DLD1 (cell line): ENCODE data around the gene C22orf15.
"Not testable (repeated sequence)": the region's sequence is repeated elsewhere in the genome, so short reads cannot be mapped to it uniquely, and the experiment has no call there.

Experiments used
- in situ Hi-C: cut with HindIII; loops from 2 replicates; pipeline ENCODE4 v1.10.0; 2017; ENCODE audit warnings: low sequenced_read_pairs

Gene C22orf15, protein sequence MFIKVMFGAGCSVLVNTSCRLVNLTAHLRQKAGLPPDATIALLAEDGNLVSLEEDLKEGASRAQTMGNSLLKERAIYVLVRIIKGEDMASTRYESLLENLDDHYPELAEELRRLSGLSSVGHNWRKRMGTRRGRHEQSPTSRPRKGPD

DNA sequence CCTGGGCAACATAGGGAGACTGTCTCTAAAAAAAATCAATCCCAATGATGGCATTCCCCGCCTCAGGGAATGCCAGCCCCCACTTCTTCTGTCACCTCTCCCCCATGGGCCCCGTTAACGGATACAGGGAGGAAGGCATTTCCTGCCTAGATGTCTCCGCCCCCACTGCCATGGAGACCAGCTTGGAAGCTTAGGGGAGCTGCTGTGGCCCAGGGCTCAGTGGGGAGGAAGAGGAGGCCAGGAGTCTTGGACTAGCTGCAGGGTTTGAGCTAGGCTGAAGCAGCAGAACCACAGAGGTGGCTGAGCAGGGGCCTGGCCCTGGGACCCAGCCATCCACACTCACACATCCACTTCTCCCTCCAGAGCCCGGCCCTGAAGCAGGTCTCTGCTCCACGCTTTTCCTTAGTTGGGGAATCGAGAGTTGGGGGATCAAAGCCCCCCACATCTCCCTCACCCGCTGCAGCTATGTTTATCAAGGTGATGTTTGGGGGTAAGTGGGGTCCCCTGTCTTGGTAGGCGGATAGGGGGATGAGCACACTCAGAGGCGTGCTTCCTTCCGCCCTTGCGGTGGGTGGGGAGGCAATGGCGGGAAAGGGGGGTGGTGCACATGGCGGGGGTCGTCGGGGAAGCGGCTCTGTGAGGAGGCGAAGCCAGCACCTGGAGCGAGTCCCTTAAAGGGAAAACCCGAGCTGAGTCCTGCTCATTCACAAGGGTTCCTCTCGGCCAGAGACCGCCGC lies at the start of gene C22orf15:
TSS of gene C22orf15 (plus strand) at position 149 of the 737 bp plus-strand sequence. CDS start at position 466, 317 bp downstream.
- in situ Hi-C loops = no loop called here

DNA sequence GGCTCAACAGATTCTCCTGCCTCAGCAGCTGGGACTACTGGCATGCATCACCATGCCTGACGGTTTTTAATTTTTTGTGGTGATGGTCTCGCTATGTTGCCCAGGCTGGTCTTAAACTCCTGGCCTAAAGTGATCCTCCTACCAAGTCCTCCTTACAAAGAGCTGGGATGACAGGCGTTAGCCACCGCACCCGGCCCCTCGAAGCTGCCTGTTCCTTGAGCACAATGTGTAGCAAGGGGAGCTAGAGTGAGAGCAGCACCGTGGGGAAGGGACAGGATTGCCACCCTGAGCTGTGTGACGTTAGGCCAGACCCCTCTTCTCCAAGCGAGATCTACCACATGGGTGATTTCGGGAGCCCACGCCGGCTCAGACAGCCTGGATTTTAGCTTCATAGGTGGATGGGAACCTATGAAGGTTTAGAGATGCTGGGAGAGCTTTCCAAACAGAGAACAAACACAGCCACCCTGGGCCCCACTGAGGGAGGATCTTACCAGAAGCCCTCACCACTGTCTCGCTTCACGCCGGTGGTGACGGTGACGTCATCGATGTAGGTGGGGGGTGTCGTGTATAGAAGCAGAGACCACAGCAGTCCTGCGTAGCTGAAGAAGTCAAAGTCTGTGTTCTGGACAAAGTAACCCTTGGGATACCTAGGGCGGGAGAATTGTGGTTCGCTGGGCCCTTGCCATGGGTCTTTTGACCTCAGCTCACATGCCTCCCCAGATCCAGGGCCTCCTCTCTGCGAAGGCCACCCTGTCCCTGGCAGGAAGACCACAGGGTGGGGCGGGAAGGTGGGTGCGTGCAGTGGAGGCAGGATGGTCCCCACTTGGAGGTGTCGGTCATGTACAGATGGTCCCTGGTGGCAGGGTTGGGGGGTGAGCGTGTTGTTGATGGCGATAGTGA lies 48.8 kb upstream of the C22orf15 start:
- in situ Hi-C loops = no loop called here

DNA sequence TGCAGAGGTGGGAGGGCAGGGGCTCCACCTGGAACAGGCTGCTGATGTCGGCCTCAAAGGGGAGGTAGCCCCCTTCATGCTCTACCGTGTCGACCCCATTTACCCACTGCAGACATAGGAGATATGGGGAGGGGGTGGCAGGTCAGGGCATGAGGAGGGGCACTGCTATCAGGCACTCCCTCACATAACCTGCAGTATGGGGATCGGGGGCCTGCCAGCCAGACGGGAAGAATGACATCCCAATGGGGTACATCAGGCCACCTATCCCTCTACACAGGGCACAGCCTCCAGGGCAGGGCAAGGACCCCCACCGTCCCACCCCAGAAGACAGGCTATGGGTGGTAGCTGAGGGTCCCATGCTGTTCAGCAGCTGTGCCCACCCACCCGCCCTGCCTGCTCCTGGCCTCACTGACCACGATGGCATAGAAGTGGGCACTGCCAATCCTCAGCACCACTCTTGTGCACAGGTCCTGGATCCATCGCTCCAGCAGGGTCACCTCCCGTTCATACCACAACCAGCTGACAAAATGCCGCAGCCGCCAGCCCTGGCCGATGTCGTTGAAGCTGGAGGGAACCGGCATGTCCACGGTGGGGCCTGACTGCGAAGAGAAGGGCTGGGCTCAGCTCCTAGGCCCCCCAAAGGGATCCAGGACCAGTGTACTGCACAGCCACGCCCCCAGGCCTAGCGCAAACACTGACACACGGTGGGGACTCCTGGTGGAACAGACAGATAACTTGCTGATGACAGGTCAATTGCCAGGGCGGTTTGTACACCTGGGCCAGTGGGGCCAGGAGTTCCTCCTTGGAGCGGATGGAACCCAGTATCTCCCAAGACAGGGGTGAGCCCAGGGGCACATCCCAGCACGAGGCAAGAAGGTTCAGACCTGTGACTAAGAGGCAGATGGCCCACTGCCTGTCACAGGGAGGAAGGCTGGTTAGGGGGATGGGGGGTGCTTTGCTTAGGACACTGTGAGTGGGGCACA lies 47.9 kb upstream of the C22orf15 start:
- in situ Hi-C loops = no loop called here

DNA sequence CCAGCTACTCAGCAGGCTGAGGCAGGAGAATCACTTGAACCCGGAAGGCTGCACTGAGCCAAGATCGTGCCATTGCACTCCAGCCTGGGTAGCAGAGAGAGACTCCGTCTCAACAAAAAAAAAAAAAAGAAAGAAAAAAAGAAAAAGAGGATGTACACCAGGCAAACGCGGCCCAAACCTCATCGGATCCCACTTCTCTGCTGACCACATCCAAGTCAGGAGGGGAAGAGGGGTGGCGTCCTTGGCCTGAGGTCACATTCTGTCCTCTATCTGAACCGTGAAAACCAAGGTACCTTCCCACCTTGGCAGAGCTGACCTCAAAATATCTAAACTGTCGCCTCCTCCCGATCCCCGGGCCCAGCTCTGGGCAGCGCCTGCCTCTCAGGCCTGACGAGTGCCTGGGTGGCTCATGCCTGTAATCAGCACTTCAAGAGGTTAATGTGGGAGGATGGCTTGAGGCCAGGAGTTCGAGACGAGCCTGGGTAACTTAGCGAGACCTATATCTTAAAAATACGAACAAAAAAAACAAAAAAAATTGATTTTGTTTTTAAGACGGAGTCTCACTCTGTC lies 46.9 kb upstream of the C22orf15 start:
- in situ Hi-C loops = no loop called here

DNA sequence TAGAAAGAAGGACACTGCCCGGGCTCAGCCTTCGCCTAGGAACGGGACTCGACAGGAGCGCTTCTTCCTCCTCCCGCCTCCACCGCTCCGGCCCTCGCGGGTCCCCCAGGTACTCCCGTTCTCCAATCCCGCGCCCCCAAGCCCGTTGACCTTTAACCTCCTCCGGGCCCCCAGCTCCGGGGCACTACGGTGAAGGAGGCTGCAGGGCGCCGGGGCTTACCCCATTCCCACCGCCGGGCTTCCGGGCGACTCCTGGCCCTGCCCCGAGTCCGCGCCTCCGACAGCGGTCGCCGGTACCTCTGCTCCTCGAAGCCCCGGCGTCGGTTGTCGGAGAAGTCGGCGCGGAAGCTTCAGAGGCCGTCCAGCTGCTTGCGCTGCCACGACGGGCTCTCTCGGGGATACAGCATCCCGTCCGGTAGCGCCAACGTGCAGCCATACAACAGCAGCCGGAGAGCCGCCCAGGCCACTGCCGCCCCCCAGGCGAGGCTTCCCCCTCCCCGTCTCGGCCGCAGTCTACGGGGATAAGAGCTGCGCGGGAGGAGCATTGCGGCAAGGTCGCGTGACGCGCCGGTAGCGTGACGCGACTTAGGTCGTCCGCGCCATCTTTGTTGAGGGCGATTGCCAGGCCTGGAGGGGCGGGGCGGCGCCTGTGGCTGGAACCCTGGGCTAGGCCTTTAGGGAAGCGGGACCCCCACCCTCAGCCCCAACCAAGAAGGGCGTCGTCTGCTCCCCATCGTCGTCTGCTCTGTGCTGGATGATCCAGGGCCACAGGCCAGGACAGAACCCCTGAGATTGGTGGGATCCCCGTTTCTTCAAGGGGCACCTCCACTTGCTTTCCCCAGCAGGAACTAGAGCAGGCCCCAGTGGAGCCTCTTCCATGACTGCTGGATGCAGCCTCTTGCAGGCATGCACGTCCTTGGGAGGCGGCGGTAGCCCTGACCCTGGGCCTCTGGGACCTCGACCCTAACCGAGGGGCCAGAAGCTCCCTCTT lies 45.7 kb upstream of the C22orf15 start:
- in situ Hi-C loops = no loop called here

DNA sequence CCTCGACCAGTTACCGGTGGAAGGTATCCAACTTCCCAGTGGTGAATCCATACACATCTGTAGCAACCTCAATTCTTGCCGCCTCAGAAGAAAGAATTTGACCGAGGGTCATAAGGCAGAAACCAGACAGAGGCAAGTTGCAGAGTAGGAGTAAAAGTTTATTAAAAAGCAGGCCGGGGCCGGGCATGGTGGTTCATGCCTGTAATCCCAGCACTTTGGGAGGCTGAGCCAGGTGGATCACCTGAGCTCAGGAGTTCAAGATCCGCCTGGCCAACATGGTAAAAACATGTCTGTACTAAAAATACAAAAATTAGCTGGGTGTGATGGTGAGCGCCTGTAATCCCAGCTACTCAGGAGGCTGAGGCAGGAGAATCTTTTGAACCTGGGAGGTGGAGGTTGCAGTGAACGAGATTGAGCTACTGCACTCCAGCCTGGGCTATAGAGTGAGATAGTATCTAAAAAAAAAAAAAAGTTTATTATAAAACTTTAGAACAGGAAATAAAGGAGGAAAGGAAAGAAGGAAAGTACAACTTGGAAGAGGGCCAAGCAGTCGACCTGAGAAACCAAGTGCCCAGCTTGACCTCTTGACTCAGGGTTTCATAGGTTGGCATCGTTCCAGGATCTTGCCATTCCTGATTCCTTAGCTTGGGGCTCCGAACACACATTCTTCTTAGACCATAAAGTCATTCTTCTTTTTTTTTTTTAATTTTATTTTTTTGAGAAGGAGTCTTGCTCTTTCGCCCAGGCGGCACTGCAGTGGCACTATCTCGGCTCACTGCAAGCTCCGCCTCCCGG lies 44.2 kb upstream of the C22orf15 start:
- in situ Hi-C loops = no loop called here

DNA sequence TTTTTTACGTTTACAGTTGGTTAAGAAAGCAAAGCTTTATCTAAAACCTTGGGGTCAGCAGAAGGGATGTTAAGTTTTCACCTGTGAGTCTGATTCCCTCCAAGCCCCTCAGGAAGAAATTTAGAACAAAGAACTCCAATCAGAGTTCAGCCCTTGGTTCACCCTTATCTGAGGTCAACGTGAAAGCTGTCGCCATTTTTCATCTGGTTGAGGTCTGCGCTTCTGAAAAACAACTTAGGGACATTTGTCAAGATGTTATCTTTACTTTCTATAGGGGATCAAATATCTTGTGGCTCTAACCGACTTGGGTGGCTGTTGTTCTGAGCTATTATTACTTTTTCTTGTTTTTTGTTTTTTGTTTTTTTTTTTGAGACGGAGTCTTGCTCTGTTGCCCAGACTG lies 41.9 kb upstream of the C22orf15 start:
- in situ Hi-C loops = no loop called here

DNA sequence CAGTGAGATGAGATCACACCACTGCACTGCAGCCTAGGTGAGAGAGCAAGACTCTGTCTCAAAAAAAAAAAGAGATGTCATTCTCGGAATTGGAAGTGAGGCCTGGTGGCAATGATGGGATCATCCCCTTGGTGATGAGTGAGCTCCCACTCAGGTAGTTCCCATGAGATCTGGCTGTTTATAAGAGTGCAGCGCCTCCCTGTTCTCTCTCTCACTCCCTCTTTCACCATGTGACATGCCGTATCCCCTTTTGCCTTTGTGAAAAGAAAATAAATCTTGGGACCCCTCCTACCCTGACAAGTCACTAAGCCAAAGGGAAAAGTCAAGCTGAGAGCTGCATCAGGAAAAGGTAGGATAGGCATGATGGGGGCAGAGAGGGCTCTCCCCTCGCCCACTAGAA lies 40.6 kb upstream of the C22orf15 start:
- in situ Hi-C loops = no loop called here

DNA sequence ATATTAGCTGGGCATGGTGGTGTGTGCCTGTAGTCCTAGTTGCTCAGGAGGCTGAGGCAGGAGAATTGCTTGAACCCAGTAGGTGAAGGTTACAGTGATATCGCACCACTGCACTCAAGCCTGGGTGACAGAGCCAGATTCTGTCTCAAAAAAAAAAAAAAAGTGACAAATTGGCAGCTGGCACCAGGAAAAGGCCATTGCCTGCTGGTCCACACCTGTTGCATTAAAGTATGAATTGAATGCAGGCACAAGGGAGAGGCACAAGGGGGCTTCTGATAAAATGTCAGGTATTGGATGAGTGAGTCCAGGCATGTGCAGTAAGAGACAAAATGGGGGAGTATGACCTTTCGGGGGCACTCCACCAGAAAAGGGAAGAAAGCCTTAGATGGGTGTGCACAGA lies 40.1 kb upstream of the C22orf15 start:
- in situ Hi-C loops = no loop called here

DNA sequence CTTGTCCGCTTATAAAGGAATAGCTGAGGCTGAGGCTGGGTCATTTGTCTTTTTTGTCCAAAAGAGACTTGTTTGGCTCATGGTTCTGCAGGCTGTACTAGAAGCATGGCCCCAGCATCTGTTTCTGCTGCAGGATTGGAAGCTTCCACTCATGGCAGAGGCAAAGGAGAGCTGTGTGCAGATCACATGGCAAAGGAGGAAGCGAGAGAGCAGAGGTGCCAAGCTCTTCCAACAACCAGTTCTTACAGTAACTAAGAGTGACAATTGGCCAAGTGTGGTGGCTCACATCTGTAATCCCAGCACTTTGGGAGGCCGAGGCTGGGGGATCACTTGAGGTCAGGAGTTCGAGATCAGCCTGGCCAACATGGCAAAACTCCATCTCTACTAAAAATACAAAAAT lies 34.7 kb upstream of the C22orf15 start:
- in situ Hi-C loops = not testable (repeated sequence)

DNA sequence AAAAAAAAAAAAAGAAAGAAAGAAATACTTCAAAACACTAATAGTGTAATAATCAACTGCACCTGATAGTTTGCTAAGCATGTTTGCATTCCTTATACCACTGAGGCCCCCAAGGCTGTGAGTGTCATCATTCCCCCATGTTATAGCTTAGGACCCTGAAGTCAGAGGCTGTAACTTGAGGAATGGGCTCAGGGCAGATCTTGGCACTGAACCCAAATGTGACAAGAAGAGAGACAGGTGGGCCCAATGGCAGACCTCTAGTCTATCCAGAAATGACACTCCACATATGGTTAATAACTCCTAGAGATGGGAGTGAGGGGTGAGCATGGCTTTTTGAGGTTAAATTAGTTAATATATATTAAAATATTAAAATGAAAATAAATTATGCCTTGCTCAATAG lies 25.1 kb upstream of the C22orf15 start:
- in situ Hi-C loops = no loop called here

DNA sequence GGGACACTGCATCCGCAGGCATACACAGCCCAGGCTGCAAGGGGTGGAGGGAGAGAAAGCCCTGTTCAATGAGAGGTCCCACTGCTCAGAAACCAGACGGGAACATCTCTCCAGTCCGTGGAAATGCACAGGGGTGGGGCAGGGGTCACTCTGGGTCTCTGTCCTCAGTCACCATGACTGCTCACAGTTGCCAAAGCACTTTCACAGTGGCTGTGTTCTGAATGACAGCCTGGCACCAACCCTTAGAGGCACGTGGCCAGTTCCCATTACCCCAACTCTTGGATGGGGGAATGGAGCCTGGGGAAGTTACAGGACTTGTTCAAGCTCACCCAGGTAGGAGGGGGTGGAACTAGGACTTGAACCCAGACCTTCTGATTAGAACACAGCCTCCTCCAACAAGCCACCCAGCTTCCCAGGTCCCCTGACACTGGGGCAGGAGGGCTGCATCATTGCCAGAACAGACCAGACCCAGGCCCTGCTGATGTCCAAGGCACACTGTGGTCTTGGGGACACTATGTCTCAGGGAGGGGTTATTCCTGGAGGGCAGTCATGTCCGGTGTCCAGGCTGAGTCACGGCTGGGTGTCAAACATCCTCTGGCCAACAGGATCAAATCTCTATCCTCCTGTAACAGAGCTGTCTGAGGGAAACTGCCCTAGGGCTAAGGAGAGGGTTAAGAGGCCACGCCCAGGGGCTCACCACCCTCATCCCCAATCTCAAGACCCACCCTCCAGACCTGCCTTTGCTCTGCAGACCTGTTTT lies 20.1 kb upstream of the C22orf15 start:
- in situ Hi-C loops = no loop called here

DNA sequence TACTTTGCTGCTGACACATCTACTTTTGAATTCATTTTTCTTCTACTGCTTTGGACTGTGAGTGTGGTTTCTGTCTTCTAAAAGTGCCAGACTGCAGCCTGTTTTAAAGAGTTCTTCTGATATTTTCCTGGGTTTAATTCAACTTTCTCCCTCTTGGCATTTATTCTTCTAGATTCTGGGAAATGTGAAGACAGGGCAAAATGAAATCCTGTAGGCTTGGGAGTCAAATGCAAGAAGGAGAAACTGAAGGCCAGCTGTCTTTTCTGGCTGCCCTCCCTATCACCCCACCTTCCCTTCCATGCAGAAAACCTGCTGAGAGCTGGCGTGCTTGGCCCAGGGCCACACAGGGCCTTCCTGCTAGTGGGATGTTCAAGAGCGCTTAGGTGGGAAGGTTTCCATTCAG lies 19.5 kb upstream of the C22orf15 start:
- in situ Hi-C loops = no loop called here

DNA sequence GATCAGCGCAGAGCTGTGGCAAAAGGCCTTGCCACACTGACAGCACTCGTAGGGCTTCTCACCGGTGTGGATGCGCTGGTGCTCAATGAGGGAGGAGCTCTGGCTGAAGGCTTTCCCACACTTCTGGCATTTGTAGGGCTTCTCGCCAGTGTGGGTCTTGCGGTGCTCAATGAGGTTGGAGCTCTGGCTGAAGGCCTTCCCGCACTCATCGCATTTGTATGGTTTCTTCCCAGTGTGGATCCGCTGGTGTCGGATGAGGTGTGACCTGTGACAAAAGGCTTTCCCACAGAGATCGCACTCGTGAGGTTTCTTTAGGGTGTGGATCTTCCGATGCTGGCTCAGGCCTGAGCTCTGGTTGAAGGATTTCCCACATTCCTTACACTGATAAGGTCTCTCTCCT lies 18.8 kb upstream of the C22orf15 start:
- in situ Hi-C loops = no loop called here

DNA sequence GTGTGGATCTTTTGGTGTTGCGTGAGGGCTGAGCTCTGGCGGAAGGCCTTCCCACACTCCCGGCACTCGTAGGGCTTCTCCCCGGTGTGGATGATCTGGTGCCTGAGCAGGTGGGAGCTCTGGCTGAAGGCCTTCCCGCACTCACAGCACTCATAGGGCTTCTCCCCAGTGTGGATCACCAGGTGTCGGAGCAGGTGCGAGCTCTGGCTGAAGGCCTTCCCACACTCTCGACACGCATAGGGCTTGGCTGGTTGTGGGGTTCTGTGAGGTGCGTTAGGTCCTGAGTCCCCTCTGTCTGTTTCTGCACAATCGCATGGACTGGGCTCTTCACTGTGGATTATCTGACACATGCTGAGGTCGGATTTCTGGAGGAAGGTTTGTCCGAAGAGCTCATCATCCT lies 18.3 kb upstream of the C22orf15 start:
- in situ Hi-C loops = no loop called here

DNA sequence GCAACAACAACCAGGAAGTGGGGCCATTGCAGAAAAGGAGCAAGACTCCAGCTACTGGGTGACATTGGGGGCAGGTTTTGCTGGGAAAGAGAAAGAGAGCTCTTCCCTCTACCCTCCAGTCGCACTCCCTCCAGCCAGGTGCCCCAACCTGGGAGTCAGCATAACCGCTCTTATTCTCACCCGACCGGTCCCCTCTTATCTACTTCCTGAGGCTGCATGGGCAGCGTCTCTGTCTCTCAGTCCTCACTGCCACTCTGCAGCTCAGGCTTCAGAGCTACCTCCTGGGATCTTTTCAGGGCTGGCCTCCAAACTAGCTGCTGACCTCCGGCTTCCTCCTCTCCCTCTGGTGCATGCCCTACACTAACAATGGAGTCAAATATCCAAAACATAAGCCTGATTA lies 17.0 kb upstream of the C22orf15 start:
- in situ Hi-C loops = no loop called here

DNA sequence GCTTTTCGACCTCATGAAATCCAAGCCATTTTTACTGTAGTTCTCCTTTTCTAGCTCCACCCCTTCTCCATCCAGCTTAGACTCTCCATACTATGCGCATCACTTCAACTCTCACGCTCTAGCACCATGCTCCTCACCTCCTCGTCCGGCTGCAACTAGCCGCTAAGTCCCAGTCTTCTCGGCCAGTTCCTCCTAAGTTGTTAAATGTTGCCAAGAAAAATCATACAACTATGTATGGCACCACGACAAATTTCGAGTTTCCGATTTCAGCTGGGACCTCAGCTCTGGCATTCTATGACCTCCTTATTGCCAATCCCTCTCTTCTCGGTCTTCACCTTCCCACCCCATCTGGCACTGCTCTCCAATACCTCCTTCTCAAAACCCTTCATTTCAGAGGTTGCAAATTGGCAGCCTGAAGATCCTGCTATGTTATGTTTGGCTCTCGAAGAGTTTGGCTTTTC lies 12.9 kb upstream of the C22orf15 start:
- in situ Hi-C loops = no loop called here

DNA sequence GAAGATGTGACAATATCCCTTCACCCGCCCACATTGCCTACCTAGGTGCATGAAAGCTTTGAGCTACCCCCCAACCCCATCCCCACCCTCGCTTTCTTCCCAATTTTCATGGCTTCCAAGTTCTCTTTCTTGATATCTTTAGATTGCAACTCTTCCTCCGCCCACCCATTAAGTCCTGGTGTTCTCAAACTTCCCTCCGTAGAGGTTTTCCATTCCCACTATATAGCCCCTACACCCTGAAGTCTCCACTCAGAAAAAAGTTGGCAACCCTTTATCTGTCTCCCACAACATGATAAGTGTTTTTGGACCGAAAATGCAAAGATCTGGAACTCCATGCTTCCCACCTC lies 12.4 kb upstream of the C22orf15 start:
- in situ Hi-C loops = no loop called here
